CD8-positive, alpha-beta memory T cell (primary cell): ENCODE measurements around the gene ZNF646. TPM values are rescaled to one million over a fixed set of nuclear protein-coding genes. Genes with fewer than 3 reads are reported as not detected.

ENCODE experiments used
- CTCF ChIA-PET: fragments of 350-600 bp; sonication (Branson Sonifier 250); formaldehyde crosslinking; loops from one replicate; lab custom pipeline; 2021; ENCODE audit warnings: antibody characterized with exemption; lab: Charles Lee
- POLR2A ChIA-PET: fragments of 350-600 bp; sonication (Branson Sonifier 250); formaldehyde crosslinking; loops from one replicate; lab custom pipeline; 2021; ENCODE audit warnings: antibody characterized with exemption; lab: Charles Lee
- DNase-seq, 5 donors: peaks; one replicate each; pipeline versions ENCODE4 v3.0.0 to v3.0.0-alpha.2; 2020 to 2022; ENCODE audit warnings: mixed read lengths in 1 of 5
- H3K27ac ChIP-seq: one replicate; pipeline ENCODE4 v1.7.0; 2013; ENCODE audit warnings: low read depth, mild to moderate bottlenecking, low read length, moderate library complexity
- H3K27me3 ChIP-seq: 2 replicates; pipeline ENCODE4 v1.7.0; 2013; ENCODE audit warnings: low read length, mild to moderate bottlenecking; ENCODE audit not compliant: insufficient read depth, poor library complexity, severe bottlenecking
- H3K36me3 ChIP-seq: 2 replicates; pipeline ENCODE4 v1.7.0; 2013; ENCODE audit warnings: mild to moderate bottlenecking, low read length, moderate library complexity; ENCODE audit not compliant: insufficient read depth
- H3K4me1 ChIP-seq: 2 replicates; pipeline ENCODE4 v1.7.0; 2013; ENCODE audit warnings: mild to moderate bottlenecking, low read length, moderate library complexity; ENCODE audit not compliant: insufficient read depth
- H3K4me3 ChIP-seq: 2 replicates; pipeline ENCODE4 v1.7.0; 2013; ENCODE audit warnings: mild to moderate bottlenecking, low read length
- H3K9me3 ChIP-seq: 2 replicates; pipeline ENCODE4 v1.7.0; 2013; ENCODE audit warnings: mild to moderate bottlenecking, low read length
- H3K27ac Mint-ChIP-seq, 8 donors: one replicate each; pipeline ENCODE4 v1.8.0; 2020 to 2021; ENCODE audit warnings: mixed read lengths in 8 of 8, mild to moderate bottlenecking in 6 of 8, inconsistent platforms in 3 of 8, moderate library complexity in 3 of 8
- H3K27me3 Mint-ChIP-seq, 2 donors: one replicate each; pipeline ENCODE4 v1.8.0; 2020 to 2021; ENCODE audit warnings: mixed read lengths in 2 of 2, mild to moderate bottlenecking in 1 of 2, moderate library complexity in 1 of 2
- H3K36me3 Mint-ChIP-seq, 3 donors: one replicate each; pipeline ENCODE4 v1.8.0; 2020 to 2021; ENCODE audit warnings: mixed read lengths in 3 of 3, inconsistent platforms in 1 of 3, mild to moderate bottlenecking in 1 of 3
- H3K4me1 Mint-ChIP-seq, 3 donors: one replicate each; pipeline ENCODE4 v1.8.0; 2020 to 2021; ENCODE audit warnings: mixed read lengths in 3 of 3, inconsistent platforms in 1 of 3, mild to moderate bottlenecking in 1 of 3
- H3K4me3 Mint-ChIP-seq, 7 donors: one replicate each; pipeline ENCODE4 v1.8.0; 2020 to 2021; ENCODE audit warnings: mixed read lengths in 7 of 7, mild to moderate bottlenecking in 6 of 7, moderate library complexity in 4 of 7, inconsistent platforms in 2 of 7
- H3K9me3 Mint-ChIP-seq, 5 donors: one replicate each; pipeline ENCODE4 v1.8.0; 2020 to 2022; ENCODE audit warnings: mixed read lengths in 5 of 5, mild to moderate bottlenecking in 3 of 5, moderate library complexity in 2 of 5, inconsistent platforms in 1 of 5
- polyA plus RNA-seq: library from polyadenylated mRNA; unstranded; fragments of 300-500 nt; fragmentation: Illumina TruSeq; gene quantifications from one replicate; pipeline ENCODE4 v1.2.3, GENCODE V29; 2021
- total RNA-seq, 2 experiments: library from RNA; stranded (reverse); gene quantifications; one replicate each; pipeline ENCODE4 v1.2.3, GENCODE V29; 2021

Gene ZNF646
- total and polyA plus RNA-seq, 3 experiments from 2014 or later, result 9.3 to 25.9 (median 23.4) TPM

GRCh38 chr16:31061126-31061812, 13.0 kb upstream of the ZNF646 start:
- H3K4me1 ChIP-seq, result peaks cover 48% of the 10 kb centered on the region
- no peaks in the 10 kb centered on the region for H3K9me3 ChIP-seq
- no peak overlapping the region for H3K4me3 ChIP-seq
- H3K27ac ChIP-seq, result no peak overlapping the region
- Mint-ChIP-seq H3K27ac (peak overlapping the region in 2 of 8 donors; percentile 36 to 54), H3K9me3 (no peaks in the 10 kb centered on the region), H3K4me3 (no peak overlapping the region), H3K4me1 (peaks cover 40 to 55% (median 53%) of the 10 kb centered on the region in 3 donors), H3K27me3 (no peaks in the 10 kb centered on the region), H3K36me3 (peaks cover 0 to 24% (median 1%) of the 10 kb centered on the region in 3 donors)
- H3K27me3 ChIP-seq, result no peaks in the 10 kb centered on the region
- no peak for DNase-seq
- POLR2A ChIA-PET, result interaction anchor here (0.6 kb wide), 1 partner anchor 10 kb away, joined by 3 read pairs; no protein-coding TSS in a partner anchor
- H3K36me3 ChIP-seq, result no peaks in the 10 kb centered on the region
- CTCF ChIA-PET, result no interaction called here

GRCh38 chr16:31061813-31062440, 12.3 kb upstream of the ZNF646 start:
- Histone ChIP-seq H3K27ac (no peak overlapping the region), H3K9me3 (no peaks in the 10 kb centered on the region), H3K4me3 (no peak overlapping the region), H3K27me3 (no peaks in the 10 kb centered on the region), H3K36me3 (no peaks in the 10 kb centered on the region), H3K4me1 (peaks cover 50% of the 10 kb centered on the region)
- H3K9me3 Mint-ChIP-seq, result no peaks in the 10 kb centered on the region
- ChIA-PET POLR2A (interaction anchor here (0.6 to 3.8 kb wide), 4 partner anchors 11 to 116 kb away, joined by 3 to 14 read pairs (median 4); partner anchors contain the start of genes ZNF646 and ZNF668), CTCF (no interaction called here)
- H3K36me3 Mint-ChIP-seq, result peaks cover 0 to 24% (median 1%) of the 10 kb centered on the region in 3 donors
- H3K27me3 Mint-ChIP-seq, result no peaks in the 10 kb centered on the region
- peak overlapping the region in 1 of 8 donors; percentile 54 for H3K27ac Mint-ChIP-seq
- H3K4me1 Mint-ChIP-seq, result peaks cover 45 to 60% (median 59%) of the 10 kb centered on the region in 3 donors
- no peak for DNase-seq
- H3K4me3 Mint-ChIP-seq, result peak overlapping the region in 4 of 7 donors; percentile 7 to 61 (median 14)

GRCh38 chr16:31063495-31063842, 10.8 kb upstream of the ZNF646 start:
- peaks cover 51 to 69% (median 68%) of the 10 kb centered on the region in 3 donors for H3K4me1 Mint-ChIP-seq
- Histone ChIP-seq H3K4me1 (peaks cover 50% of the 10 kb centered on the region), H3K4me3 (peak overlapping the region; percentile 23), H3K36me3 (no peaks in the 10 kb centered on the region), H3K9me3 (no peaks in the 10 kb centered on the region), H3K27ac (peak overlapping the region; percentile 0), H3K27me3 (no peaks in the 10 kb centered on the region)
- no peak for DNase-seq
- peak overlapping the region in 7 of 8 donors; percentile 70 to 94 (median 87) for H3K27ac Mint-ChIP-seq
- POLR2A ChIA-PET, result interaction anchor here (0.6 to 3.8 kb wide), 3 partner anchors 9 to 114 kb away, joined by 3 to 14 read pairs (median 5); partner anchors contain the start of genes ZNF646 and ZNF668
- CTCF ChIA-PET, result interaction anchor here (2.1 kb wide), 1 partner anchor 10 kb away, joined by 8 read pairs; the partner anchor contains the start of genes ZNF646 and ZNF668
- peak overlapping the region; percentile 78 to 92 (median 85) for H3K4me3 Mint-ChIP-seq
- no peaks in the 10 kb centered on the region for H3K27me3 Mint-ChIP-seq
- no peaks in the 10 kb centered on the region for H3K9me3 Mint-ChIP-seq
- peaks cover 0 to 22% (median 1%) of the 10 kb centered on the region in 3 donors for H3K36me3 Mint-ChIP-seq

- H3K4me1 Mint-ChIP-seq, result peaks cover 53 to 74% (median 71%) of the 10 kb centered on the region in 3 donors
- Histone ChIP-seq H3K4me3 (peak overlapping the region; percentile 23), H3K9me3 (no peaks in the 10 kb centered on the region), H3K4me1 (peaks cover 50% of the 10 kb centered on the region), H3K27me3 (no peaks in the 10 kb centered on the region), H3K27ac (peak overlapping the region; percentile 0), H3K36me3 (no peaks in the 10 kb centered on the region)
- peak in 2 of 5 donors; percentile 14 to 56 for DNase-seq
- no peaks in the 10 kb centered on the region for H3K27me3 Mint-ChIP-seq
- POLR2A ChIA-PET, result interaction anchor here (0.6 to 3.8 kb wide), 3 partner anchors 9 to 113 kb away, joined by 3 to 14 read pairs (median 5); partner anchors contain the start of genes ZNF646 and ZNF668
- no peaks in the 10 kb centered on the region for H3K9me3 Mint-ChIP-seq
- H3K27ac Mint-ChIP-seq, result peak overlapping the region; percentile 76 to 95 (median 90)
- H3K36me3 Mint-ChIP-seq, result peaks cover 0 to 22% (median 1%) of the 10 kb centered on the region in 3 donors
- peak overlapping the region; percentile 78 to 92 (median 85) for H3K4me3 Mint-ChIP-seq
- CTCF ChIA-PET, result interaction anchor here (2.1 kb wide), 1 partner anchor 9 kb away, joined by 8 read pairs; the partner anchor contains the start of genes ZNF646 and ZNF668
These were observed 10.2 kb upstream of the ZNF646 start for GRCh38 chr16:31063843-31064611.

GRCh38 chr16:31064882-31065461, 9.2 kb upstream of the ZNF646 start:
- H3K4me3 Mint-ChIP-seq, result peak overlapping the region; percentile 78 to 92 (median 85)
- no peaks in the 10 kb centered on the region for H3K9me3 ChIP-seq
- H3K36me3 ChIP-seq, result no peaks in the 10 kb centered on the region
- CTCF ChIA-PET, result interaction anchor here (1.0 to 2.1 kb wide), 2 partner anchors 9 to 70 kb away, joined by 3 to 8 read pairs; partner anchors contain the start of genes ZNF646 and ZNF668
- no peak overlapping the region for H3K27ac ChIP-seq
- H3K27ac Mint-ChIP-seq, result peak overlapping the region; percentile 72 to 94 (median 88)
- peaks cover 57 to 79% (median 72%) of the 10 kb centered on the region in 3 donors for H3K4me1 Mint-ChIP-seq
- H3K4me1 ChIP-seq, result peaks cover 50% of the 10 kb centered on the region
- no peak for DNase-seq
- H3K4me3 ChIP-seq, result no peak overlapping the region
- no peaks in the 10 kb centered on the region for H3K9me3 Mint-ChIP-seq
- no peaks in the 10 kb centered on the region for H3K27me3 Mint-ChIP-seq
- H3K36me3 Mint-ChIP-seq, result peaks cover 0 to 19% (median 1%) of the 10 kb centered on the region in 3 donors
- H3K27me3 ChIP-seq, result no peaks in the 10 kb centered on the region
- POLR2A ChIA-PET, result interaction anchor here (0.7 to 3.8 kb wide), 2 partner anchors 8 to 94 kb away, joined by 3 to 14 read pairs; partner anchors contain the start of genes ZNF646 and ZNF668

GRCh38 chr16:31067342-31067741, 6.9 kb upstream of the ZNF646 start:
- peaks cover 61 to 72% (median 69%) of the 10 kb centered on the region in 3 donors for H3K4me1 Mint-ChIP-seq
- no peaks in the 10 kb centered on the region for H3K36me3 ChIP-seq
- no peak overlapping the region for H3K27ac ChIP-seq
- H3K4me1 ChIP-seq, result peaks cover 48% of the 10 kb centered on the region
- H3K27me3 Mint-ChIP-seq, result no peaks in the 10 kb centered on the region
- ChIA-PET CTCF (no interaction called here), POLR2A (no interaction called here)
- no peaks in the 10 kb centered on the region for H3K9me3 ChIP-seq
- H3K4me3 ChIP-seq, result no peak overlapping the region
- no peak for DNase-seq
- H3K9me3 Mint-ChIP-seq, result no peaks in the 10 kb centered on the region
- H3K27ac Mint-ChIP-seq, result peak overlapping the region in 4 of 8 donors; percentile 17 to 33 (median 24)
- peaks cover 0 to 5% (median 0%) of the 10 kb centered on the region in 3 donors for H3K36me3 Mint-ChIP-seq
- no peaks in the 10 kb centered on the region for H3K27me3 ChIP-seq
- H3K4me3 Mint-ChIP-seq, result no peak overlapping the region

GRCh38 chr16:31071861-31072260, 2.4 kb upstream of the ZNF646 start:
- no peaks in the 10 kb centered on the region for H3K9me3 ChIP-seq
- ChIA-PET POLR2A (no interaction called here), CTCF (interaction anchor here (1.2 kb wide), 1 partner anchor 38 kb away, joined by 3 read pairs; no protein-coding TSS in a partner anchor)
- no peaks in the 10 kb centered on the region for H3K27me3 ChIP-seq
- H3K4me1 ChIP-seq, result peaks cover 24% of the 10 kb centered on the region
- Mint-ChIP-seq H3K27me3 (peaks cover 0 to 3% of the 10 kb centered on the region in 2 donors), H3K4me3 (peak overlapping the region; percentile 87 to 97 (median 97)), H3K27ac (peak overlapping the region; percentile 89 to 97 (median 94)), H3K36me3 (peaks cover 0 to 34% (median 0%) of the 10 kb centered on the region in 3 donors), H3K9me3 (no peaks in the 10 kb centered on the region), H3K4me1 (peaks cover 41 to 56% (median 48%) of the 10 kb centered on the region in 3 donors)
- no peak for DNase-seq
- peak overlapping the region; percentile 89 for H3K27ac ChIP-seq
- H3K36me3 ChIP-seq, result peaks cover 2% of the 10 kb centered on the region
- peak overlapping the region; percentile 100 for H3K4me3 ChIP-seq
